LNCAP (cell line): ENCODE results near the gene PRADC1.

Experiments
- CTCF ChIP-seq: fragments of 450-650 bp; IDR thresholded peaks from 2 replicates; pipeline ENCODE4 v1.5.1; 2017; ENCODE audit warnings: mild to moderate bottlenecking

PRADC1 gene

GRCh38 chr2:73250872-73251846 is 18.1 kb upstream of the PRADC1 start:
- no peak for TF ChIP-seq CTCF

- no peak for TF ChIP-seq CTCF
Measured at GRCh38 chr2:73249636-73250035, 16.6 kb upstream of the PRADC1 start.

GRCh38 chr2:73246850-73247249 is 13.8 kb upstream of the PRADC1 start:
- no peak for TF ChIP-seq CTCF

GRCh38 chr2:73244580-73244979 is 11.5 kb upstream of the PRADC1 start:
- no peak for TF ChIP-seq CTCF

- no peak for TF ChIP-seq CTCF
Measured at GRCh38 chr2:73243884-73244570, 11.0 kb upstream of the PRADC1 start.

GRCh38 chr2:73239776-73240175 is 6.7 kb upstream of the PRADC1 start:
- no peak for TF ChIP-seq CTCF

- TF ChIP-seq CTCF, result no peak
Measured at GRCh38 chr2:73238976-73239375, 5.9 kb upstream of the PRADC1 start.
